Measurements from ENCODE around the gene RFX8. TPM values are rescaled to one million over a fixed set of nuclear protein-coding genes. Genes with fewer than 3 reads are reported as not detected.

RFX8 gene
- total and polyA plus RNA-seq, 2 of the 13 experiments (the other 11 are each of a cell fraction or from before 2014, with no cell fraction given), result not detected

DNA sequence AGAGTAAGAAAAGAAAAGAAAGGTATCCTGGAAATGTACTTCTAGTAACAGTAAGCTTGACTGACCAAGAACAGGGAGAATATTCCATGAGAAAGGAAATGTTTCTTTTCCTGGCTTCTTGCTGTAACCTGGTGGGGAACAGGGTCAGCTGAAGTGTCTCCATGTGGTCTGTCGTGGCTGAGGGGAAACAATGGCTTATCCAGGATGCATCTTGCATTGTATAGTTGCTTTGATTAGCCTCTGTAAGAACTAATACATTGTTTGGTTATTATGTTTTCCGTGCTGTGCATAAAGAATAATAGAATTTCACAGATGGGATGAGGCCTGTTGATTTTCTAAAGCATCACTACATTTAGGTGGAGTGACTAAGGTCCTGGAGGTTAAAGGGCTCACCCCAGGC lies 92.5 kb downstream of the RFX8 start (continued):
- TF ChIP-seq FIP1L1 (IDR thresholded peaks at IDR 0.05; ENCODE audit: borderline replicate concordance, insufficient read depth, low read depth, low read length) (no peak), ZKSCAN5 (CRISPR knock-in tag; IDR thresholded peaks at IDR 0.05) (no peak)

DNA sequence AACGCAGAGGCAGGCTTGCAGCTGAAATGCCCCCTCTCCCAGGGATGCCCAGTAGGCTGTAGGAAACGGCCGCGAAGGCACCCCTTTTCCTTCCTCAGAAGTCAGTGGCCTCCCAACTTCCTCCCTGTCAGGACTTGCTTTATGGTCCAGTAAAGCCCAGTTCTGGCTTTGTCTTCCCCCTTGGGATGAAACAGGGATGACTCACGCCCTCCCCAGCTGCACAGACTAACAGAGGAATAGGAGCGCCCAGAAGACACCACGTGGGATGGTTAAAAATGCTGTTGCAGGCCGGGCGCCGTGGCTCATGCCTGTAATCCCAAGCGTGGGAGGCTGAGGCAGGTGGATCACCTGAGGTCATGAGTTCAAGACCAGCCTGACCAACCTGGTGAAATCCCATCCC lies 94.5 kb downstream of the RFX8 start:
- POLR2A ChIA-PET, result no interaction called here
- Histone ChIP-seq H3K36me3 (replicated peaks in 1 of 2; ENCODE audit: control insufficient read depth in 1 of 2, insufficient read depth in 2 of 2, low read length in 2 of 2) (no peaks in the 10 kb centered on the region), H4K20me1 (ENCODE audit: insufficient read depth, low read length) (no peaks in the 10 kb centered on the region), H3K27ac (ENCODE audit: extremely low read length, insufficient read depth, low read length) (no peak overlapping the region), H3K4me1 (ENCODE audit: insufficient read depth, low read length) (no peaks in the 10 kb centered on the region), H3K79me2 (ENCODE audit: insufficient read depth, low read length) (no peaks in the 10 kb centered on the region), H2AFZ (ENCODE audit: low read length) (no peak overlapping the region), H3K9me3 (ENCODE audit: low read length) (no peaks in the 10 kb centered on the region), H3K4me3 (replicated peaks in 1 of 3; ENCODE audit: insufficient read depth in 1 of 3, low read depth in 2 of 3, low read length in 3 of 3) (no peak overlapping the region), H3K4me2 (ENCODE audit: low read depth, low read length) (no peak overlapping the region), H3K9ac (ENCODE audit: insufficient read depth, low read depth, low read length) (no peak overlapping the region), H3K27me3 (ENCODE audit: control insufficient read depth in 1 of 2, insufficient read depth in 2 of 2, low read length in 2 of 2) (peaks cover 3 to 82% of the 10 kb centered on the region in 2 experiments; a peak in 4 of 5 replicates)
- no peak for ATAC-seq
- CTCF ChIA-PET (ENCODE audit: low intra/inter-chr PET ratio, low total read pairs), result no interaction called here
- FAIRE-seq, result no peak
- DNase-seq (ENCODE audit: low spot score), result no peak
- 47% methylated on average over 11 of the region's 11 CpGs for whole genome bisulfite sequencing (ENCODE audit: low lambda C conversion rate)
- in situ Hi-C loops (cut with HindIII; ENCODE audit: extremely low pct_ligation_motif_present, low pct_unique_long_range_greater_than_20kb), result no loop called here
- BruUV-seq (replicated peaks), result no TSS peak
- intact Hi-C loops (cut with micrococcal nuclease; ENCODE audit: unreplicated experiment), result no loop called here
- TF ChIP-seq, protein P1, sequence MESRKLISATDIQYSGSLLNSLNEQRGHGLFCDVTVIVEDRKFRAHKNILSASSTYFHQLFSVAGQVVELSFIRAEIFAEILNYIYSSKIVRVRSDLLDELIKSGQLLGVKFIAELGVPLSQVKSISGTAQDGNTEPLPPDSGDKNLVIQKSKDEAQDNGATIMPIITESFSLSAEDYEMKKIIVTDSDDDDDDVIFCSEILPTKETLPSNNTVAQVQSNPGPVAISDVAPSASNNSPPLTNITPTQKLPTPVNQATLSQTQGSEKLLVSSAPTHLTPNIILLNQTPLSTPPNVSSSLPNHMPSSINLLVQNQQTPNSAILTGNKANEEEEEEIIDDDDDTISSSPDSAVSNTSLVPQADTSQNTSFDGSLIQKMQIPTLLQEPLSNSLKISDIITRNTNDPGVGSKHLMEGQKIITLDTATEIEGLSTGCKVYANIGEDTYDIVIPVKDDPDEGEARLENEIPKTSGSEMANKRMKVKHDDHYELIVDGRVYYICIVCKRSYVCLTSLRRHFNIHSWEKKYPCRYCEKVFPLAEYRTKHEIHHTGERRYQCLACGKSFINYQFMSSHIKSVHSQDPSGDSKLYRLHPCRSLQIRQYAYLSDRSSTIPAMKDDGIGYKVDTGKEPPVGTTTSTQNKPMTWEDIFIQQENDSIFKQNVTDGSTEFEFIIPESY (CRISPR knock-in tag; IDR thresholded peaks at IDR 0.05), result no peak
- TF ChIP-seq ZNF605 (CRISPR knock-in tag; IDR thresholded peaks at IDR 0.05) (no peak), ZNF496 (CRISPR knock-in tag; IDR thresholded peaks at IDR 0.05; ENCODE audit: insufficient replicate concordance) (no peak), ZFYVE20 (CRISPR knock-in tag; IDR thresholded peaks at IDR 0.05; ENCODE audit: borderline replicate concordance, low read depth) (no peak), ATRX (CRISPR knock-in tag; IDR thresholded peaks at IDR 0.05; ENCODE audit: borderline replicate concordance) (no peak), GATA4 (IDR thresholded peaks at IDR 0.05; ENCODE audit: borderline replicate concordance, low read depth) (no peak), SMYD3 (CRISPR knock-in tag; IDR thresholded peaks at IDR 0.05) (no peak), FOSL1 (CRISPR knock-in tag; IDR thresholded peaks at IDR 0.05; ENCODE audit: borderline replicate concordance) (no peak), MBNL3 (CRISPR knock-in tag; conservative IDR thresholded peaks at IDR 0.05) (no peak), PCBP2 (optimal IDR thresholded peaks at IDR 0.05; ENCODE audit: low read depth, low read length, poor library complexity, severe bottlenecking) (no peak)
- TF ChIP-seq, protein P2, sequence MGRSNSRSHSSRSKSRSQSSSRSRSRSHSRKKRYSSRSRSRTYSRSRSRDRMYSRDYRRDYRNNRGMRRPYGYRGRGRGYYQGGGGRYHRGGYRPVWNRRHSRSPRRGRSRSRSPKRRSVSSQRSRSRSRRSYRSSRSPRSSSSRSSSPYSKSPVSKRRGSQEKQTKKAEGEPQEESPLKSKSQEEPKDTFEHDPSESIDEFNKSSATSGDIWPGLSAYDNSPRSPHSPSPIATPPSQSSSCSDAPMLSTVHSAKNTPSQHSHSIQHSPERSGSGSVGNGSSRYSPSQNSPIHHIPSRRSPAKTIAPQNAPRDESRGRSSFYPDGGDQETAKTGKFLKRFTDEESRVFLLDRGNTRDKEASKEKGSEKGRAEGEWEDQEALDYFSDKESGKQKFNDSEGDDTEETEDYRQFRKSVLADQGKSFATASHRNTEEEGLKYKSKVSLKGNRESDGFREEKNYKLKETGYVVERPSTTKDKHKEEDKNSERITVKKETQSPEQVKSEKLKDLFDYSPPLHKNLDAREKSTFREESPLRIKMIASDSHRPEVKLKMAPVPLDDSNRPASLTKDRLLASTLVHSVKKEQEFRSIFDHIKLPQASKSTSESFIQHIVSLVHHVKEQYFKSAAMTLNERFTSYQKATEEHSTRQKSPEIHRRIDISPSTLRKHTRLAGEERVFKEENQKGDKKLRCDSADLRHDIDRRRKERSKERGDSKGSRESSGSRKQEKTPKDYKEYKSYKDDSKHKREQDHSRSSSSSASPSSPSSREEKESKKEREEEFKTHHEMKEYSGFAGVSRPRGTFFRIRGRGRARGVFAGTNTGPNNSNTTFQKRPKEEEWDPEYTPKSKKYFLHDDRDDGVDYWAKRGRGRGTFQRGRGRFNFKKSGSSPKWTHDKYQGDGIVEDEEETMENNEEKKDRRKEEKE (IDR thresholded peaks at IDR 0.05), result no peak
